IMR-90 (cell line): ENCODE data around the gene ATP10A. TPM values are rescaled to one million over a fixed set of nuclear protein-coding genes. Genes with fewer than 3 reads are reported as not detected.

Source experiments
- ATAC-seq: fragments of 200-7000 bp; cut with Tn5 transposase; 2 replicates; pipeline ENCODE4 v1.9.1; 2020; ENCODE audit warnings: low read depth, mild to moderate bottlenecking, moderate library complexity
- BruUV-seq: library from RNA; stranded (reverse); fragments of 400-500 nt; replicated peaks from 2 replicates; lab custom pipeline; 2021; lab: Mats Ljungman, UMichigan
- CTCF ChIA-PET: fragments of 300-600 bp; formaldehyde crosslinking; extraction: SDS; loops from one replicate; lab custom pipeline; 2021; ENCODE audit warnings: antibody characterized with exemption; lab: Yijun Ruan, JAX
- POLR2A ChIA-PET: fragments of 300-600 bp; sonication (Branson Sonifier 250); formaldehyde crosslinking; loops from one replicate; lab custom pipeline; 2022; ENCODE audit warnings: antibody characterized with exemption; ENCODE audit not compliant: unreplicated experiment; lab: Charles Lee
- DNase-seq: peaks from one replicate; pipeline ENCODE4 v3.0.0; 2013
- H2AFZ ChIP-seq: replicated peaks from 2 replicates; pipeline ENCODE3; 2013; ENCODE audit warnings: low read length, mild to moderate bottlenecking; ENCODE audit not compliant: poor library complexity
- H2AK5ac ChIP-seq: 2 replicates; pipeline ENCODE4 v1.6.1; 2013; ENCODE audit warnings: low read depth, low read length, inconsistent platforms
- H2AK9ac ChIP-seq: replicated peaks from 2 replicates; pipeline ENCODE3; 2013; ENCODE audit warnings: mild to moderate bottlenecking, low read depth, low read length, moderate library complexity; ENCODE audit not compliant: poor library complexity
- H2BK120ac ChIP-seq: 2 replicates; pipeline ENCODE4 v1.6.1; 2013; ENCODE audit warnings: low read depth, low read length, inconsistent platforms
- H2BK15ac ChIP-seq: 3 replicates; pipeline ENCODE4 v1.6.1; 2013; ENCODE audit warnings: low read depth, low read length, inconsistent platforms
- H2BK20ac ChIP-seq: 2 replicates; pipeline ENCODE4 v1.6.1; 2013; ENCODE audit warnings: low read depth, mild to moderate bottlenecking, inconsistent platforms, low read length, moderate library complexity
- H2BK5ac ChIP-seq: 2 replicates; pipeline ENCODE4 v1.6.1; 2013; ENCODE audit warnings: mild to moderate bottlenecking, low read depth, low read length, inconsistent platforms; ENCODE audit not compliant: poor library complexity, severe bottlenecking
- H3K14ac ChIP-seq: replicated peaks from 2 replicates; pipeline ENCODE4 v1.6.1; 2013; ENCODE audit warnings: low read depth, low read length, inconsistent platforms
- H3K18ac ChIP-seq: 2 replicates; pipeline ENCODE4 v1.6.1; 2013; ENCODE audit warnings: low read depth, low read length, control low read depth
- H3K23ac ChIP-seq: 2 replicates; pipeline ENCODE4 v1.6.1; 2013; ENCODE audit warnings: low read depth, low read length, inconsistent platforms
- H3K27ac ChIP-seq: 2 replicates; pipeline ENCODE4 v1.5.1; 2013; ENCODE audit warnings: mild to moderate bottlenecking, control low read depth, low read length; ENCODE audit not compliant: insufficient read depth
- H3K27me3 ChIP-seq: 2 replicates; pipeline ENCODE4 v1.6.1; 2013; ENCODE audit warnings: low read length; ENCODE audit not compliant: control insufficient read depth, insufficient read depth
- H3K36me3 ChIP-seq: 2 replicates; pipeline ENCODE4 v1.6.1; 2013; ENCODE audit warnings: low read length, mixed read lengths; ENCODE audit not compliant: control insufficient read depth, insufficient read depth
- H3K4ac ChIP-seq: 2 replicates; pipeline ENCODE4 v1.6.1; 2013; ENCODE audit warnings: low read depth, low read length, inconsistent platforms
- H3K4me1 ChIP-seq: 2 replicates; pipeline ENCODE4 v1.6.1; 2013; ENCODE audit warnings: low read length, mixed read lengths; ENCODE audit not compliant: control insufficient read depth, insufficient read depth
- H3K4me2 ChIP-seq: 2 replicates; pipeline ENCODE4 v1.6.1; 2013; ENCODE audit warnings: low read depth, mild to moderate bottlenecking, control low read depth, low read length, moderate library complexity
- H3K4me3 ChIP-seq: 2 replicates; pipeline ENCODE4 v1.5.1; 2013; ENCODE audit warnings: low read depth, mild to moderate bottlenecking, control low read depth, low read length, moderate library complexity; ENCODE audit not compliant: insufficient read depth
- H3K56ac ChIP-seq: 2 replicates; pipeline ENCODE4 v1.6.1; 2013; ENCODE audit warnings: low read length, inconsistent platforms; ENCODE audit not compliant: insufficient read depth; ENCODE audit errors: extremely low read depth
- H3K79me1 ChIP-seq, 2 experiments: 2 replicates each; pipeline ENCODE4 v1.6.1; 2013; ENCODE audit warnings: low read length in 2 of 2, inconsistent platforms in 1 of 2, low read depth in 1 of 2
- H3K9ac ChIP-seq: 2 replicates; pipeline ENCODE4 v1.6.1; 2013; ENCODE audit warnings: low read depth, low read length, control low read depth
- H3K9me1 ChIP-seq: 2 replicates; pipeline ENCODE4 v1.6.1; 2013; ENCODE audit warnings: low read length, inconsistent platforms; ENCODE audit not compliant: insufficient read depth
- H3K9me3 ChIP-seq: 2 replicates; pipeline ENCODE4 v1.6.1; 2013; ENCODE audit warnings: low read length; ENCODE audit not compliant: control insufficient read depth, insufficient read depth
- H4K20me1 ChIP-seq: 2 replicates; pipeline ENCODE4 v1.6.1; 2013; ENCODE audit warnings: low read length, inconsistent platforms; ENCODE audit not compliant: insufficient read depth
- H4K5ac ChIP-seq: 2 replicates; pipeline ENCODE4 v1.6.1; 2013; ENCODE audit warnings: mild to moderate bottlenecking, low read depth, low read length, control low read depth
- H4K8ac ChIP-seq, 2 experiments: 2 replicates each; pipeline ENCODE4 v1.6.1; 2013; ENCODE audit warnings: low read depth in 2 of 2, low read length in 2 of 2, control low read depth in 1 of 2, inconsistent platforms in 1 of 2
- H4K91ac ChIP-seq: 2 replicates; pipeline ENCODE4 v1.6.1; 2013; ENCODE audit warnings: low read depth, low read length, inconsistent platforms; ENCODE audit not compliant: insufficient read depth
- BHLHE40 ChIP-seq: fragments of 150-350 bp; IDR thresholded peaks from 2 replicates; pipeline ENCODE4 v1.6.1; 2016; ENCODE audit warnings: mild to moderate bottlenecking, low read depth, low read length
- CEBPB ChIP-seq: IDR thresholded peaks from 2 replicates; pipeline ENCODE4 v1.6.1; 2012; ENCODE audit warnings: low read depth, low read length, improper control_type of control experiment
- CHD1 ChIP-seq: IDR thresholded peaks from 2 replicates; pipeline ENCODE4 v1.6.1; 2012; ENCODE audit warnings: low read depth, low read length, improper control_type of control experiment
- CTCF ChIP-seq: conservative IDR thresholded peaks from 2 replicates; pipeline ENCODE4 v1.5.1; 2012; ENCODE audit warnings: mild to moderate bottlenecking, low read depth, low read length, improper control_type of control experiment
- ELK1 ChIP-seq: fragments of 150-350 bp; IDR thresholded peaks from 2 replicates; pipeline ENCODE4 v1.6.1; 2016; ENCODE audit warnings: low read depth, mild to moderate bottlenecking, low read length, moderate library complexity, borderline replicate concordance
- FOS ChIP-seq: fragments of 150-350 bp; IDR thresholded peaks from 2 replicates; pipeline ENCODE4 v1.6.1; 2016; ENCODE audit warnings: low read depth, low read length
- MAFK ChIP-seq: IDR thresholded peaks from 2 replicates; pipeline ENCODE4 v1.6.1; 2012; ENCODE audit warnings: low read depth, low read length, improper control_type of control experiment
- MAZ ChIP-seq: IDR thresholded peaks from 2 replicates; pipeline ENCODE4 v1.6.1; 2012; ENCODE audit warnings: low read depth, mild to moderate bottlenecking, low read length, improper control_type of control experiment, moderate library complexity, borderline replicate concordance
- MXI1 ChIP-seq: IDR thresholded peaks from 2 replicates; pipeline ENCODE4 v1.6.1; 2012; ENCODE audit warnings: low read depth, mild to moderate bottlenecking, low read length, moderate library complexity, borderline replicate concordance
- NFE2L2 ChIP-seq: fragments of 150-350 bp; IDR thresholded peaks from 2 replicates; pipeline ENCODE4 v1.6.1; 2016; ENCODE audit warnings: low read depth, mild to moderate bottlenecking, low read length
- RCOR1 ChIP-seq: IDR thresholded peaks from 2 replicates; pipeline ENCODE4 v1.6.1; 2012; ENCODE audit warnings: mild to moderate bottlenecking, low read length, improper control_type of control experiment; ENCODE audit not compliant: insufficient replicate concordance
- RFX5 ChIP-seq: IDR thresholded peaks from 2 replicates; pipeline ENCODE4 v1.8.0; 2012; ENCODE audit warnings: low read depth, mild to moderate bottlenecking, low read length, moderate library complexity
- SMC3 ChIP-seq: fragments of 150-350 bp; IDR thresholded peaks from 2 replicates; pipeline ENCODE4 v1.6.1; 2016; ENCODE audit warnings: low read depth, mild to moderate bottlenecking, antibody characterized with exemption, low read length, moderate library complexity
- WGBS, 2 experiments: methylation state at CpG; one replicate each; pipeline versions ENCODE4 v1.1.5 to v1.1.7; 2013; ENCODE audit warnings: missing lambda C conversion rate in 2 of 2; ENCODE audit not compliant: insufficient read length in 1 of 2; ENCODE audit errors: extremely low coverage in 2 of 2; 5-methylcytosine and 5-hydroxymethylcytosine counted together
- dilution Hi-C: fragments of 300-500 bp; cut with HindIII; formaldehyde crosslinking; loops from one replicate; pipeline ENCODE4 v1.14.3; 2018; ENCODE audit warnings: low sequenced_read_pairs; ENCODE audit not compliant: unreplicated experiment
- in situ Hi-C: fragments of 300-500 bp; cut with MboI; formaldehyde crosslinking; loops from 3 replicates; pipeline ENCODE4 v1.14.3; 2019; ENCODE audit warnings: low sequenced_read_pairs, inconsistent platforms, mixed read lengths
- intact Hi-C: fragments of 100-400 bp; cut with micrococcal nuclease; formaldehyde crosslinking; loops from 2 replicates; pipeline ENCODE4 v1.10.0; 2022
- polyA plus RNA-seq, 3 experiments: library from polyadenylated mRNA; depleted of rRNA; stranded (reverse); fragments of >200 nt; gene quantifications; 2 replicates each; pipeline ENCODE4 v1.2.3, GENCODE V29; 2012; ENCODE audit warnings: low replicate concordance in 1 of 3
- total RNA-seq: library from RNA; depleted of rRNA; stranded (reverse); fragments of >200 nt; gene quantifications from 2 replicates; pipeline ENCODE4 v1.2.3, GENCODE V29; 2012

Gene ATP10A
- total and polyA plus RNA-seq, 2 of the 4 experiments (the other 2 are of a cell fraction): 13.8 to 16.0 TPM

GRCh38 chr15:25790000-25790660, 73.0 kb downstream of the ATP10A start:
- H3K18ac ChIP-seq: peak overlapping the region; percentile 50; the same call in 1 of the 2 replicates
- peak overlapping the region; percentile 67 for H2BK5ac ChIP-seq
- H2BK20ac ChIP-seq: peak overlapping the region; percentile 30; the same call in 1 of the 2 replicates
- H3K4me3 ChIP-seq: peak overlapping the region; percentile 4; the same call in 1 of the 2 replicates
- no peaks in the 10 kb centered on the region for H3K27me3 ChIP-seq
- no peaks in the 10 kb centered on the region for H3K9me3 ChIP-seq
- H3K14ac ChIP-seq: peak overlapping the region; percentile 2; the same call in 1 of the 2 replicates
- in situ Hi-C loops (no loop called here), dilution Hi-C loops (no loop called here), intact Hi-C loops (loop anchor here (1.0 to 5.0 kb wide), 4 partner anchors 41 to 143 kb away; no protein-coding TSS in a partner anchor)
- DNase-seq (peak; percentile 90), ATAC-seq (peak; percentile 60)
- no peak overlapping the region for H2BK15ac ChIP-seq
- H2AK9ac ChIP-seq: no peak overlapping the region
- CTCF ChIA-PET: no interaction called here
- H3K9ac ChIP-seq: no peak overlapping the region
- H3K4me1 ChIP-seq: peaks cover 28% of the 10 kb centered on the region
- peaks cover 7% of the 10 kb centered on the region; the same call in 1 of the 2 replicates for H4K20me1 ChIP-seq
- 0 out of 2 replicates have a peak overlapping the region, but pooled peaks have one; percentile 2 for H3K23ac ChIP-seq
- peak overlapping the region; percentile 41 for H2BK120ac ChIP-seq
- H3K4ac ChIP-seq: peak overlapping the region; percentile 33; the same call in 1 of the 2 replicates
- no CpG with 5 or more reads among the region's 7 CpGs for WGBS, 2 experiments
- POLR2A ChIA-PET: no interaction called here
- no peak overlapping the region for H2AK5ac ChIP-seq
- no TSS peak for BruUV-seq
- H3K36me3 ChIP-seq: no peaks in the 10 kb centered on the region
- H4K91ac ChIP-seq: peak overlapping the region; percentile 47; the same call in 1 of the 2 replicates
- peaks cover 24% of the 10 kb centered on the region for H3K9me1 ChIP-seq
- H3K56ac ChIP-seq: 0 out of 2 replicates have a peak overlapping the region, but pooled peaks have one; percentile 10
- 0 out of 4 replicates have a peak overlapping the region, but pooled peaks of 1 of the 2 experiments have one; percentile 1 for H4K8ac ChIP-seq
- peak overlapping the region; percentile 17 for H3K27ac ChIP-seq
- H3K4me2 ChIP-seq: peak overlapping the region; percentile 61
- H4K5ac ChIP-seq: no peak overlapping the region
- peaks cover 22 to 76% of the 10 kb centered on the region in 2 experiments for H3K79me1 ChIP-seq
- peak overlapping the region; percentile 17 for H2AFZ ChIP-seq
- TF ChIP-seq FOS (peak; percentile 65; the same call in 1 of the 2 replicates), NFE2L2 (no peak), MAFK (no peak), MXI1 (peak; percentile 76; the same call in 1 of the 2 replicates), BHLHE40 (peak; percentile 88), SMC3 (no peak), RFX5 (no peak), CTCF (no peak), CHD1 (no peak), RCOR1 (peak; percentile 13), CEBPB (peak; percentile 98), MAZ (no peak), ELK1 (no peak)
